ENCODE results near the gene MMP25. TPM values are rescaled to one million over a fixed set of nuclear protein-coding genes. Genes with fewer than 3 reads are reported as not detected.

MMP25 gene
- total RNA-seq, 1 donor from 2014 or later, result 0.19 TPM

DNA sequence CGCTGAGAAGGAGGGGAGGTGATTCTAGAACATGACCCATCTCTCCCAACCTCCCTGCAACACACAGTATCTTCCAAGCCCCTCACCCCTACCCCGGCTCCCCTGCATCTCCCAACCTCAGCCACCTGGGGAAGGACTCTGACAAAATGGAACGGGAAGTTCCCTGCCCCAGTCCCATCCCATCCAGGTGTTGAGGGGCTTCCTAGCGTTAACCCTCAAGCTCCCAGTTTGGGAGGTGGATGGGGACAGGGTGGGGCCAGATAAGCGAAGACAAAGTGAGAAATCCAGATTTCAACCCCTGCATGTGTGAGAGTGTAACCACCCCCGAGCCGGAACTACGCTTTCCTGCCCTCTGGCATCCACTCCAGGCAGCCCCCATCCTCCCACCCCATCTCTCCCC is 50.9 kb downstream of the MMP25 start:
- Mint-ChIP-seq H3K9me3 (ENCODE audit: low read depth) (no peaks in the 10 kb centered on the region), H3K4me3 (ENCODE audit: low read depth) (no peak overlapping the region), H3K36me3 (ENCODE audit: insufficient read depth) (no peaks in the 10 kb centered on the region), H3K27me3 (peaks cover 45% of the 10 kb centered on the region), H3K27ac (no peak overlapping the region), H3K4me1 (ENCODE audit: low read depth) (peaks cover 1% of the 10 kb centered on the region)
- DNase-seq (ENCODE audit: low spot score, unreplicated experiment), result no peak
- TF ChIP-seq CTCF (IDR thresholded peaks at IDR 0.05; ENCODE audit: unreplicated experiment), result no peak

- H3K27me3 Mint-ChIP-seq, result peaks cover 50% of the 10 kb centered on the region
- TF ChIP-seq CTCF (IDR thresholded peaks at IDR 0.05; ENCODE audit: unreplicated experiment), result no peak
- H3K36me3 Mint-ChIP-seq (ENCODE audit: insufficient read depth), result no peaks in the 10 kb centered on the region
- no peak within 1 kb of the TSS for H3K27ac Mint-ChIP-seq
- peak within 1 kb of the TSS; percentile 62 for H3K4me3 Mint-ChIP-seq (ENCODE audit: low read depth)
- DNase-seq (ENCODE audit: low spot score, unreplicated experiment), result no peak
- no peaks in the 10 kb centered on the region for H3K9me3 Mint-ChIP-seq (ENCODE audit: low read depth)
- peaks cover 1% of the 10 kb centered on the region for H3K4me1 Mint-ChIP-seq (ENCODE audit: low read depth)
Observed at GRCh38 chr16:3098459-3099394, 52.4 kb downstream of the MMP25 start, which contains the start of gene ZSCAN10. Gene ZSCAN10 (minus strand): TSS chr16:3099294. CDS start chr16:3092937, 6,357 bp downstream.

DNA sequence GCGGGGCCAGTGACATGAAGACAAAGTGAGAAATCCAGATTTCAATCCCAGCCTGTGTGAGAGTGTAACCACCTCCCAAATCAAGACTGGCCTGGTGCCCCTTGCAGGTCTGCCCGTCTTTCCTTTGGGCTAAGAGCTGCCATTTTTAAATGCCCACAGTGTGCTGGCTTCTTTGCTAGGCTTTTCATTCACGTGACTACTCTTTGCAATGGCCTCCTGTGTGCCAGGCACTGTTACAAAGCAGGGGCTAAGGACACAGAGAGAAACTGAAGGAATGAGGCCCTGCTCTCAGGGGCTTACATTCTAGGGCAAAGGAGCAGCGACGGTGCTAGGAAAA is 53.0 kb downstream of the MMP25 start:
- H3K4me1 Mint-ChIP-seq (ENCODE audit: low read depth), result peaks cover 1% of the 10 kb centered on the region
- no peak for TF ChIP-seq CTCF (IDR thresholded peaks at IDR 0.05; ENCODE audit: unreplicated experiment)
- H3K36me3 Mint-ChIP-seq (ENCODE audit: insufficient read depth), result no peaks in the 10 kb centered on the region
- DNase-seq (ENCODE audit: low spot score, unreplicated experiment), result no peak
- H3K4me3 Mint-ChIP-seq (ENCODE audit: low read depth), result no peak overlapping the region
- no peak overlapping the region for H3K27ac Mint-ChIP-seq
- no peaks in the 10 kb centered on the region for H3K9me3 Mint-ChIP-seq (ENCODE audit: low read depth)
- peaks cover 50% of the 10 kb centered on the region for H3K27me3 Mint-ChIP-seq

DNA sequence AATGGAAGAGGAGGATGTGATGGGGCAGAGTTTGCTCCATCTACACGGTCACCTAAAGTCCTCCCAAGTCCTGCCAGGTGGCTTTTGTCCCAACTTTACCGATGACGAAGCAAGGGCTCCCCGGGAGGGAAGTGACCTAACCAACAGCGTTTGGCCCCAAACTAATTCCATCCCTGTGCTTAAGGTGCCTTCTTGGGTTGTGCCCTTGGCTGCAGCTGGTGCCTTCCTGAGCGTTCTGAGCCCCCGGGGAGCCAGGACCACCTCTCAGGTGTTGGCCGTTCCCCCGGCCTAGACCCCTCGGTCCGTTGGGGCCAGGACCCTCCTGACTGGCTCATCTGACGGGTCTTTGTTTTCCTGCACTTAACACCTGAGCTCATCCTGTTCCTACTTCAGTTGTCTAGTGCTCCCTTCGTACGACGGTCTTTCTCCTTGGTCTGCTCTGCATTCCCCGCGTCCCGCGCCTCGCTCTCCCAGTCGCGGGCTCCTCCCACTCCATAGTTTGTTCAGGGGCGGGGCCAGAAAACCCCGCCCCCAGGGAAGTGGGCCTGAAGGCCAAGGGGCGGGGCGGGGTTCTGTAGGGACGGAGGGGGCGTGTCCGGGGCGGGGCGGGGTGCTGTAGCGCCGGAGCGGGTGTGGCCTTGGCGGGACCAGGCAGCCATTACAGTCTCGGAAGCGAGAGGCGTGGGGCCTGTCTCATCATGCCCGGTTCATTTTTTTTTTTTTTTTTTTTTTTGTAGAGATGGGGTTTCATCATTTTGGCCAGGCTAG is 53.6 kb downstream of the MMP25 start:
- H3K9me3 Mint-ChIP-seq (ENCODE audit: low read depth), result no peaks in the 10 kb centered on the region
- peak overlapping the region; percentile 62 for H3K4me3 Mint-ChIP-seq (ENCODE audit: low read depth)
- peaks cover 50% of the 10 kb centered on the region for H3K27me3 Mint-ChIP-seq
- H3K4me1 Mint-ChIP-seq (ENCODE audit: low read depth), result peaks cover 1% of the 10 kb centered on the region
- H3K36me3 Mint-ChIP-seq (ENCODE audit: insufficient read depth), result no peaks in the 10 kb centered on the region
- H3K27ac Mint-ChIP-seq, result no peak overlapping the region
- no peak for TF ChIP-seq CTCF (IDR thresholded peaks at IDR 0.05; ENCODE audit: unreplicated experiment)
- DNase-seq (ENCODE audit: low spot score, unreplicated experiment), result peak; percentile 79

- peaks cover 50% of the 10 kb centered on the region for H3K27me3 Mint-ChIP-seq
- H3K4me3 Mint-ChIP-seq (ENCODE audit: low read depth), result no peak overlapping the region
- peak; percentile 66 for TF ChIP-seq CTCF (IDR thresholded peaks at IDR 0.05; ENCODE audit: unreplicated experiment)
- no peaks in the 10 kb centered on the region for H3K36me3 Mint-ChIP-seq (ENCODE audit: insufficient read depth)
- peaks cover 1% of the 10 kb centered on the region for H3K4me1 Mint-ChIP-seq (ENCODE audit: low read depth)
- no peaks in the 10 kb centered on the region for H3K9me3 Mint-ChIP-seq (ENCODE audit: low read depth)
- H3K27ac Mint-ChIP-seq, result no peak overlapping the region
- DNase-seq (ENCODE audit: low spot score, unreplicated experiment), result no peak
Observed at GRCh38 chr16:3101018-3101840, 54.9 kb downstream of the MMP25 start.

Data from progenitor cell of endocrine pancreas (in vitro differentiated cells).